Activated CD4-positive, alpha-beta T cell treated with anti-CD3 and anti-CD28 coated beads, Interleukin-2, Interleukin-4, amounts not matched to agents 100 ng/mL and 50 ng/mL, durations not matched to agents 16 hours and 8 hours (primary cell): ENCODE measurements around the gene DIO3.

ENCODE experiments used
- DNase-seq: peaks from one replicate; pipeline ENCODE4 v3.0.0-alpha.2; 2020; ENCODE audit warnings: low spot score

Gene DIO3

GRCh38 chr14:101561145-101561896 lies at the start of gene DIO3:
Gene DIO3, plus strand, starts transcription at chr14:101561495.
- DNase-seq: no peak

- no peak for DNase-seq
Observed at GRCh38 chr14:101511620-101512375, 49.5 kb upstream of the DIO3 start.

GRCh38 chr14:101512376-101512695 lies 49.0 kb upstream of the DIO3 start:
- DNase-seq: no peak

- DNase-seq: no peak
Observed at GRCh38 chr14:101514136-101514535, 47.2 kb upstream of the DIO3 start.

GRCh38 chr14:101516401-101516800 lies 44.9 kb upstream of the DIO3 start:
- no peak for DNase-seq

- DNase-seq: no peak
Observed at GRCh38 chr14:101518611-101519473, 42.5 kb upstream of the DIO3 start.

GRCh38 chr14:101520621-101521472 lies 40.4 kb upstream of the DIO3 start:
- no peak for DNase-seq

GRCh38 chr14:101521473-101521915 lies 39.8 kb upstream of the DIO3 start:
- no peak for DNase-seq

- no peak for DNase-seq
Observed at GRCh38 chr14:101521978-101522377, 39.3 kb upstream of the DIO3 start.

- DNase-seq: no peak
Observed at GRCh38 chr14:101525640-101526527, 35.4 kb upstream of the DIO3 start.

- no peak for DNase-seq
Observed at GRCh38 chr14:101527987-101528386, 33.3 kb upstream of the DIO3 start.

- DNase-seq: no peak
Observed at GRCh38 chr14:101529079-101529478, 32.2 kb upstream of the DIO3 start.

- no peak for DNase-seq
Observed at GRCh38 chr14:101534198-101534597, 27.1 kb upstream of the DIO3 start.

- DNase-seq: no peak
Observed at GRCh38 chr14:101535232-101535631, 26.1 kb upstream of the DIO3 start.

- no peak for DNase-seq
Observed at GRCh38 chr14:101535701-101536207, 25.5 kb upstream of the DIO3 start.

- DNase-seq: no peak
Observed at GRCh38 chr14:101537286-101537685, 24.0 kb upstream of the DIO3 start.

GRCh38 chr14:101538878-101539277 lies 22.4 kb upstream of the DIO3 start:
- no peak for DNase-seq

- DNase-seq: no peak
Observed at GRCh38 chr14:101539880-101540279, 21.4 kb upstream of the DIO3 start.

- DNase-seq: no peak
Observed at GRCh38 chr14:101540481-101541462, 20.5 kb upstream of the DIO3 start.
